ENCODE data around the gene MMP11. TPM values are rescaled to one million over a fixed set of nuclear protein-coding genes. Genes with fewer than 3 reads are reported as not detected.

The MMP11 gene
- total RNA-seq, 1 donor from 2014 or later: 9.9 TPM

- DNase-seq (ENCODE audit: low read depth, low spot score): no peak
Measured at GRCh38 chr22:23829845-23830372, 57.3 kb downstream of the MMP11 start.

DNA sequence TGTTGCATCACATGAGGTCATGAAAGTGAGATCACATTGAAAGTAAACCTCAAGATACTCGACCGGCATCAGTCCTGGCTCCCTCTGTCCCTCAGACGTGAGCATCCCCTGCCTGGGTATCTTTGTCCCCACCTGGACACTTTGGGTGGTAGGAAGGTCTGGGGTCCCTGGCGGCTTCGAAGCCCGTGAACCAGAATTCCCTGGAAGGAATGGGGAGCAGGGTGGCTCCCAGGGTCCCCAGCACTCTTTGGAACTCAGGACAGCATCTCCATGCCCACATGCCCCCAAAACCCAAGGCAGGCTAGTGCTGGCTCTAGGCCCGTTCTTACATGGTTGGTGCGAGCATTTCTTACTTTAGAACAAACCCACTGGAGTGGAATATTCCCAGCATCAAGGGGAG lies 58.6 kb downstream of the MMP11 start:
- DNase-seq (ENCODE audit: low read depth, low spot score): no peak

- DNase-seq (ENCODE audit: low read depth, low spot score): no peak
Measured at GRCh38 chr22:23831781-23832180, 59.1 kb downstream of the MMP11 start.

GRCh38 chr22:23832226-23833016 lies 59.8 kb downstream of the MMP11 start:
- DNase-seq (ENCODE audit: low read depth, low spot score): no peak

DNA sequence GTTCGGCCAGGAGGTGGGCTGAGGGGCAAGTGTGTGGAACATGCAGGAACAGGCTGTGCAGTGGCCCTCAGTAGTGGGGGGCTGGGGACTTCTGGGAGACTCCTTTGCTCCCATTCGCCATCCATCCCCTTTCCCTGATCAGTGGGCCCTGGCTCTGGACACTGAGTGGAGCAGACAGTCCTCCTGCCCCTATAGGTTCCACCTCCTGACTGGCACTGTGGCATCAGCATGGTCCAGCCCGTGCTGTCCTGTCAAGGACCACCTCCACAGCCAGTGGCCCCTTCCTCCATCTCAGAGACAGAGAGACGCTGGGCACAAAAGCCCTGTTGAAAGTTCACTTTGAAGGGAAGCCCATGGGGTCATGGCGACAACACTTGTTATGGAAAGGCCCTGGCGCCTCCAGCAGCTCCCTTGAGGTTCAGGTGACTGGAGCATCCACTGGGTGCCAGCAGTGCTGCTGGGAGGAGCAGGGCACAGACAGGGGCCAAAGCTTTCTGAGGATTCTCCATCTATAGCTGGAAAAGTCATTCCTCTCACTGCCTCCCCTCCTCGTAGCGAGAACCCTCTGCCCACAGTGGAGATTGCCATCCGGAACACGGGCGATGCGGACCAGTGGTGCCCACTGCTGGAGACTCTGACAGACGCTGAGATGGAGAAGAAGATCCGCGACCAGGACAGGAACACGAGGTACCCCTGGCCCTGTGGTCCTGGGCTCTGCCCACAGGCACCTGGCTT lies 60.5 kb downstream of the MMP11 start:
- DNase-seq (ENCODE audit: low read depth, low spot score): no peak

Other genes starting within 250 kb of the MMP11 start
- not detected in 2 replicates for gene IGLL1, start 192.6 kb upstream of the MMP11 start, total RNA-seq
- 0.13 TPM in 1 of 2 replicates, not detected in the other for gene DRICH1, start 140.5 kb upstream of the MMP11 start, total RNA-seq
- gene RGL4, start 81.8 kb upstream of the MMP11 start, total RNA-seq: not detected in 2 replicates
- gene ZNF70, start 21.7 kb upstream of the MMP11 start, total RNA-seq: 2.6 TPM in 2 replicates
- not detected in 2 replicates for gene VPREB3, start 18.4 kb upstream of the MMP11 start, total RNA-seq
- gene C22orf15, start 9.9 kb upstream of the MMP11 start, total RNA-seq: 0.42 and 1.4 TPM in 2 replicates
- gene CHCHD10, start 4.9 kb upstream of the MMP11 start, total RNA-seq: 11.3 and 12.2 TPM in 2 replicates
- gene SMARCB1, start 14.1 kb downstream of the MMP11 start, total RNA-seq: 35.2 and 38.0 TPM in 2 replicates
- gene DERL3, start 66.2 kb downstream of the MMP11 start, total RNA-seq: 0.26 and 1.5 TPM in 2 replicates
- gene SLC2A11, start 85.0 kb downstream of the MMP11 start, total RNA-seq: 5.6 and 8.0 TPM in 2 replicates
- 204 and 418 TPM in 2 replicates for gene MIF, start 121.5 kb downstream of the MMP11 start, total RNA-seq
- gene GSTT2B, start 188.3 kb downstream of the MMP11 start, total RNA-seq: 4.2 and 4.8 TPM in 2 replicates
- gene DDTL, start 194.0 kb downstream of the MMP11 start, total RNA-seq: 0.99 and 1.7 TPM in 2 replicates
- 93.9 and 184 TPM in 2 replicates for gene DDT, start 201.6 kb downstream of the MMP11 start, total RNA-seq
- 0.35 and 1.5 TPM in 2 replicates for gene GSTT2, start 207.3 kb downstream of the MMP11 start, total RNA-seq
- gene GSTT4, start 232.6 kb downstream of the MMP11 start, total RNA-seq: not detected in 2 replicates
- 29.1 and 52.8 TPM in 2 replicates for gene CABIN1, start 238.5 kb downstream of the MMP11 start, total RNA-seq

Data from pulmonary artery endothelial cell (primary cell).